Measurements from ENCODE around the gene FAM131C. TPM values are rescaled to one million over a fixed set of nuclear protein-coding genes. Genes with fewer than 3 reads are reported as not detected.

The FAM131C gene
- total RNA-seq, 1 donor, result 0.36 TPM

DNA sequence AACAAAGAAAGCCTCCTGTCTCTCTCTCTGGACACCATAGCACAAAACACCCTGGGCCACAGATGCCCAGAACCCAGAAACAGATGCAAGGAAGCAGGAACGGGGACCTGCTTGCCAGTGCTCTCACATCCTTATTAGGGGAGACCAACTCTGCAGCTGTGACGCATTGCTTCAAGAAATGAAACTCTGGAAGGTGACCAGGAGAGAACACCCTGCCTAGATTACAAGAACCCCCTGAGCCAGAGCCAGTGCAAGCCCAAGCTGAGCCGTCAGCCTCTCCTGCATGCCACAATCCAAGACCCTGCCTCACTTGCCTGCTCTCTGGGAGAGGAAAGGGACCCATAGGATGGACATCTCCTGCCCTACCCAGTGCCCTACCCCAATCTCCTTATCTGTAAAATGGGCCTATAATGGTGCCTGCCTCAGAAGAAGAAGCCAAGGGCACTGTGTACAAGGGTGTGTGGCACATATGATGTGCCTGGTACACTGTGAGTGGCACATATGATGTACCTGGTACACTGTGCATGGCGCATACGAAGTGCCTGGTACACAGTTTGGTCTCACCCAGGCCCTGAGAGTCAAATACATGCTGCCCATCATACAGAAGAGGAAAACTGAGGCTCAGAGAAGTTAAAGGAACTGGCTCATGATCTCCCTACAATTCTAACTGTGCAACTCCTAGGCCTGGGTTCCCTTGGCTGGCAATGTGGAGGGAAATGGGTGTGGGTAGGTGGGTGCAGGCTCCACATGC is 16.8 kb upstream of the FAM131C start:
- H3K4me2 ChIP-seq (ENCODE audit: insufficient read depth, low read length), result no peak overlapping the region
- no peak overlapping the region for H3K27ac ChIP-seq (ENCODE audit: low read depth, low read length)
- H3K9me3 ChIP-seq (ENCODE audit: low read depth, low read length), result no peaks in the 10 kb centered on the region
- H3K36me3 ChIP-seq (ENCODE audit: insufficient read depth, low read length), result no peaks in the 10 kb centered on the region
- DNase-seq (ENCODE audit: insufficient read length, low spot score, missing footprints), result peak; percentile 46
- H3K27me3 ChIP-seq (ENCODE audit: insufficient read depth, low read length), result no peaks in the 10 kb centered on the region
- TF ChIP-seq, protein P1, sequence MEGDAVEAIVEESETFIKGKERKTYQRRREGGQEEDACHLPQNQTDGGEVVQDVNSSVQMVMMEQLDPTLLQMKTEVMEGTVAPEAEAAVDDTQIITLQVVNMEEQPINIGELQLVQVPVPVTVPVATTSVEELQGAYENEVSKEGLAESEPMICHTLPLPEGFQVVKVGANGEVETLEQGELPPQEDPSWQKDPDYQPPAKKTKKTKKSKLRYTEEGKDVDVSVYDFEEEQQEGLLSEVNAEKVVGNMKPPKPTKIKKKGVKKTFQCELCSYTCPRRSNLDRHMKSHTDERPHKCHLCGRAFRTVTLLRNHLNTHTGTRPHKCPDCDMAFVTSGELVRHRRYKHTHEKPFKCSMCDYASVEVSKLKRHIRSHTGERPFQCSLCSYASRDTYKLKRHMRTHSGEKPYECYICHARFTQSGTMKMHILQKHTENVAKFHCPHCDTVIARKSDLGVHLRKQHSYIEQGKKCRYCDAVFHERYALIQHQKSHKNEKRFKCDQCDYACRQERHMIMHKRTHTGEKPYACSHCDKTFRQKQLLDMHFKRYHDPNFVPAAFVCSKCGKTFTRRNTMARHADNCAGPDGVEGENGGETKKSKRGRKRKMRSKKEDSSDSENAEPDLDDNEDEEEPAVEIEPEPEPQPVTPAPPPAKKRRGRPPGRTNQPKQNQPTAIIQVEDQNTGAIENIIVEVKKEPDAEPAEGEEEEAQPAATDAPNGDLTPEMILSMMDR (IDR thresholded peaks at IDR 0.05; ENCODE audit: extremely low read depth, low read depth, low read length), result no peak
- H3K79me2 ChIP-seq (ENCODE audit: insufficient read depth, low read length), result no peaks in the 10 kb centered on the region
- peaks cover 15% of the 10 kb centered on the region for H3K4me1 ChIP-seq (ENCODE audit: insufficient read depth, low read length)
- H2AFZ ChIP-seq (ENCODE audit: low read length), result no peak overlapping the region
- no peak overlapping the region for H3K4me3 ChIP-seq (ENCODE audit: insufficient read depth, low read length)
- H4K20me1 ChIP-seq (ENCODE audit: insufficient read depth, low read length), result no peaks in the 10 kb centered on the region

DNA sequence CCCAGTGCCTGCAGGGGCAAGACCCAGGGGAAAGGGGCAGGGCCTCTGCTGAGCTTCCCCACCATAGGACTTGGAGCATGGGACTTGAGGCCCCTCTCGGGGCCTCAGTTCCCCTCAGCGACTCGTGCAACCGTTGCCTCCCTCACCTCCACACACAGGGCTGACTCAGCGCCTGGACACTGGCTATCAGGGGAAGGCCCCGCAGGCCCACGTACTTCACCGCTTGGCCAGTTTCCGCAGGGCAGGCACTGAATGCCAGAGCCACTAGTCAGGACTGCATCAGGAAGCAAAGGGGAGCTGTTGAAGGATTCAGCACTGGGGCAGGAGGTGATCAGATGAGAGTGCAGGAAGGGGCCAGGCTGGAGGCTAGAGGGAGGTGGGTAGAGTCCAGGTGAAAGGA is 15.5 kb upstream of the FAM131C start:
- no peaks in the 10 kb centered on the region for H3K27me3 ChIP-seq (ENCODE audit: insufficient read depth, low read length)
- H3K4me3 ChIP-seq (ENCODE audit: insufficient read depth, low read length), result no peak overlapping the region
- no peaks in the 10 kb centered on the region for H4K20me1 ChIP-seq (ENCODE audit: insufficient read depth, low read length)
- H3K79me2 ChIP-seq (ENCODE audit: insufficient read depth, low read length), result no peaks in the 10 kb centered on the region
- peak overlapping the region; percentile 0 for H3K4me2 ChIP-seq (ENCODE audit: insufficient read depth, low read length)
- no peaks in the 10 kb centered on the region for H3K36me3 ChIP-seq (ENCODE audit: insufficient read depth, low read length)
- H3K9me3 ChIP-seq (ENCODE audit: low read depth, low read length), result no peaks in the 10 kb centered on the region
- peak overlapping the region; percentile 54 for H3K27ac ChIP-seq (ENCODE audit: low read depth, low read length)
- H2AFZ ChIP-seq (ENCODE audit: low read length), result no peak overlapping the region
- peaks cover 15% of the 10 kb centered on the region for H3K4me1 ChIP-seq (ENCODE audit: insufficient read depth, low read length)
- TF ChIP-seq, protein P1 (IDR thresholded peaks at IDR 0.05; ENCODE audit: extremely low read depth, low read depth, low read length), result no peak
- DNase-seq (ENCODE audit: insufficient read length, low spot score, missing footprints), result peak; percentile 96

DNA sequence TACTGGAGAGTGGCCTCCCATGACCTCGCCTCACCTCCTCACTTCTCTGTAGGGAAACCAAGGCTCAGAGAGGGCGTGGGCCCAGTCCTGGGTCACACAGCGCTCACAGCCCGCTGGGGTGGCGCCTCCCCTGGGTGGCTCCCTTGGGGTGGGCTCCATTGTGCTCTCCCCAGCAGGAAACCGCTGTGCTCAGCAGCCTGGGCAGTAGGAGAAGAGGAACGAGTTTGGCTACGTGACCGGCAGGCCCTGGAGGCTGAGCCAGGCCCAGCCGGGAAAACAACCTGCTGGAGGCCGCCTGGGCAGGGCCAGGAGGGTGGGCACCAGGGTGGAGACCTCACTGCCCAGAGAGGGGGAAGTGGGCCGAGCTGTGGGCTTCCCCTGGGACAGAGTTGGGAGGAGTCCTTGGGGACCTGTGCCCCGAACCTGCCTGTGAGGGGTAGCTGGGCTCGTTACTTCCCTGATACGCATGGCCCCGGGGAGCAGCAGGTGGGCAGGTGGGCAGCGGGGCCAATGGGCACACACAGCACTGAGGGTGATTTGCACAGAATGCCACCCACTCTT is 15.0 kb upstream of the FAM131C start:
- no peaks in the 10 kb centered on the region for H4K20me1 ChIP-seq (ENCODE audit: insufficient read depth, low read length)
- no peaks in the 10 kb centered on the region for H3K27me3 ChIP-seq (ENCODE audit: insufficient read depth, low read length)
- H3K9me3 ChIP-seq (ENCODE audit: low read depth, low read length), result no peaks in the 10 kb centered on the region
- no peaks in the 10 kb centered on the region for H3K36me3 ChIP-seq (ENCODE audit: insufficient read depth, low read length)
- peaks cover 15% of the 10 kb centered on the region for H3K4me1 ChIP-seq (ENCODE audit: insufficient read depth, low read length)
- H3K79me2 ChIP-seq (ENCODE audit: insufficient read depth, low read length), result no peaks in the 10 kb centered on the region
- DNase-seq (ENCODE audit: insufficient read length, low spot score, missing footprints), result peak; percentile 77
- H3K4me3 ChIP-seq (ENCODE audit: insufficient read depth, low read length), result no peak overlapping the region
- no peak overlapping the region for H2AFZ ChIP-seq (ENCODE audit: low read length)
- peak overlapping the region; percentile 0 for H3K4me2 ChIP-seq (ENCODE audit: insufficient read depth, low read length)
- H3K27ac ChIP-seq (ENCODE audit: low read depth, low read length), result peak overlapping the region; percentile 54
- TF ChIP-seq, protein P1 (IDR thresholded peaks at IDR 0.05; ENCODE audit: extremely low read depth, low read depth, low read length), result no peak

DNA sequence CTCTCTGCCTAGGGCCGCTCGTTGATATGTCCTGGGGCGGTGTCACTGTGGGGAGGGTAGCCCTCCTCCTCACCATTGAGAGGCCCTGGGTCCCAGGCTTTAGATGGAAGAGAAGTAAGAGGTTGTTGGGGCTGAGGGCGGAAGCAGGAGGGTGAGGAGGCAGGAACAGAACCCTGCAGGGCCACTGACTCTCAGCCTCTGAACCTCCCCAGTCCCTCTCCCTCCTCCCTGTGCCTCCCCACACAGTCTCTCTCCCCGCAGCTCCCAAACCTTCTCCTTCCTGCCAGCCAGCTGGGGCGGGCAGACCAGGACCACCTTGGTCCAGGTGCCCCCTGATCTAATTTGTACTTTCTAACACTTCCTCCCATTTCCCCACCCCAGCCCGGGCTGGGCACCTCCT is 14.3 kb upstream of the FAM131C start:
- peaks cover 15% of the 10 kb centered on the region for H3K4me1 ChIP-seq (ENCODE audit: insufficient read depth, low read length)
- H3K36me3 ChIP-seq (ENCODE audit: insufficient read depth, low read length), result no peaks in the 10 kb centered on the region
- TF ChIP-seq, protein P1 (IDR thresholded peaks at IDR 0.05; ENCODE audit: extremely low read depth, low read depth, low read length), result no peak
- H3K79me2 ChIP-seq (ENCODE audit: insufficient read depth, low read length), result no peaks in the 10 kb centered on the region
- H3K4me3 ChIP-seq (ENCODE audit: insufficient read depth, low read length), result no peak overlapping the region
- H3K27ac ChIP-seq (ENCODE audit: low read depth, low read length), result no peak overlapping the region
- peak; percentile 73 for DNase-seq (ENCODE audit: insufficient read length, low spot score, missing footprints)
- no peaks in the 10 kb centered on the region for H3K9me3 ChIP-seq (ENCODE audit: low read depth, low read length)
- no peak overlapping the region for H2AFZ ChIP-seq (ENCODE audit: low read length)
- H3K4me2 ChIP-seq (ENCODE audit: insufficient read depth, low read length), result no peak overlapping the region
- no peaks in the 10 kb centered on the region for H4K20me1 ChIP-seq (ENCODE audit: insufficient read depth, low read length)
- no peaks in the 10 kb centered on the region for H3K27me3 ChIP-seq (ENCODE audit: insufficient read depth, low read length)

Data from osteoblast (primary cell).